Activated CD8-positive, alpha-beta memory T cell treated with anti-CD3 and anti-CD28 coated beads for 48 hours (primary cell): ENCODE data around the gene EMSY.
"Not testable (repeated sequence)": the region's sequence is repeated elsewhere in the genome, so short reads cannot be mapped to it uniquely, and the experiment has no call there.

Experiments used
- DNase-seq, 3 experiments: peaks; one replicate each; pipeline ENCODE4 v3.0.0-alpha.2; 2020; ENCODE audit warnings: low read depth in 2 of 3, low spot score in 2 of 3

EMSY gene

GRCh38 chr11:76444384-76445120 is at the start of gene EMSY:
EMSY (plus strand) TSS chr11:76445018; CDS start chr11:76446939, 1,921 bp downstream.
- peak; percentile 59 to 82 (median 70) for DNase-seq

DNA sequence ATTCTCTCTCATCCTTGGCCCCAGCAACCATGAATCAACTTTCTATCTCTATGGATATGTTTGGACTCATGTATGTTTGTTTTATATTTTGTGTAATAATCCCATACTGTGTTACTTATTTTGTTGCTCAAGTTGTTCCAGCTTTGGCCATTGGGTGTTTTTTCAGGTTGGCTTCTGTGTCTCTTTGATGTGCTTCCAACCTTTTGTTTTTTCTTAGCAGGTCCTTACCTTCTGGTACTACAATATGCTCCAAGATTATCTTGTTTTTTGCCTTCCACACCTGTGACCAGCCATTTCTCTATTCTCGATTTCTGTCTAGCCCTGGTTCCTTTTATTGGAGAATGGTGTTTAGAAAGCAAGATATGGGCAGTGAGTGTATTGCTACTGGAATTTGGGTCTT is 49.5 kb upstream of the EMSY start:
- DNase-seq: no peak

DNA sequence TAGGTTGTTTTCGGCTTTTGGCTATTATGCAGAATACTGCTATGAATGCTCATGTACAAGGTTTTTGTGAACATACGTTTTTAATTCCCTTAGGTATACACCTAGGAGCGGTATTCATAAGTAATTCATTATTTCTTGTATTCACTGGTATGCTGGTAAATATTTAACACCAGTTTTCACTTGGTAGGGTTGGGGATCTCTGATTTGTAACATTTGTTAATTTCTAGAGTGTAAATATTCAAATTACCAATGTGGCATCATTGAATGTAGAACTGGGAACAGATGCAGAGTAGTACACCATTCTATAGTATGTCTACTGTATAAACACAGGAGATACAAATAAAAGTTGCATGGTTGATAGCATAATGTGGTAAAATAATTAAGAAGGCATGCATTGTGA is 47.4 kb upstream of the EMSY start:
- DNase-seq: no peak

- no peak for DNase-seq
Measured at GRCh38 chr11:76400967-76401366, 43.9 kb upstream of the EMSY start.

- DNase-seq: not testable (repeated sequence)
Measured at GRCh38 chr11:76401484-76401883, 43.3 kb upstream of the EMSY start.

- DNase-seq: no peak
Measured at GRCh38 chr11:76406359-76406758, 38.5 kb upstream of the EMSY start.

GRCh38 chr11:76408171-76408965 is 36.5 kb upstream of the EMSY start:
- no peak for DNase-seq

DNA sequence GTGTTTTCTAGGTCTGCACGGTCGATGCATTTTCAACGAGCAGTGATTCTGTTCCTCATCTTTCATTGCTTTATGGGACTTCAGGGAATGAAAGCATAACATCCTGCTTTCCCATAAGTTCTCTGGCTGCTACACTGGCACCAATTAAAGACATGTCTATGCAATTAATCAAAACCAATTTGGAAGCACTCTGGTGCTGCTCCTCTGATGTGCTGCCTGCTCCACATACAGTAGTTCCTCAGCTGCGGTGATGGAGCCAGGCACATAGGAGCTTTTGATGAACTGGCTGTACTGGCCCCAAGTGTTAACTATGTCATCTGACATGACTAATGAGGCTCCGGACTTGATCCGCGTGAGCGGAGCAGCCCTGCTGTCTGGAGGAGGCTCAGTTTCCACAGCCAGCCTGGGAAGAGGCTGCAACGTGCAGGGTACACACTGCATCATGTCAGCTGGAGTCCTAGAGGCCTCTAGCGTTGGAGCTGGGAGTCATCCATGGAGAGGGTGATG is 33.9 kb upstream of the EMSY start:
- DNase-seq: no peak

DNA sequence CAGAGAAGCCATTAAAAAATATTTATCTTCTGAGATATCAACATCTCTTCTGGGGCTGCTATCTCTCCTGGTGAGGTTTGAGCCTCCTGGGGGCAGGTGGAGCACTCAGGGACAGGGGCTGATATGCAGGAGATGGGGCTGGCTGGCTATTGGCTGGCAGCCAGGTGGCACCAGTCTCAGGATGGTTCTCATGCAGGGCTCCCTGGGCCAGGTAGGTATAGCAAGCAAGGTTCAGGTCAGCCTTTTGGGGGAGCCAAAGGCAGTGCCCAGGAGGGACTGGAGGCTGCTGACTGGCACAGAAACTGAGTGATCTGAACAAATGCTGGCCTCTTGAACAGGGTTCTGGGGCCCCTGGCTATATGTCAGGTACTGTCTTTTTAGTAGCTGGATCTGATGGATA is 29.7 kb upstream of the EMSY start:
- no peak for DNase-seq

GRCh38 chr11:76419896-76420295 is 24.9 kb upstream of the EMSY start:
- no peak for DNase-seq

DNA sequence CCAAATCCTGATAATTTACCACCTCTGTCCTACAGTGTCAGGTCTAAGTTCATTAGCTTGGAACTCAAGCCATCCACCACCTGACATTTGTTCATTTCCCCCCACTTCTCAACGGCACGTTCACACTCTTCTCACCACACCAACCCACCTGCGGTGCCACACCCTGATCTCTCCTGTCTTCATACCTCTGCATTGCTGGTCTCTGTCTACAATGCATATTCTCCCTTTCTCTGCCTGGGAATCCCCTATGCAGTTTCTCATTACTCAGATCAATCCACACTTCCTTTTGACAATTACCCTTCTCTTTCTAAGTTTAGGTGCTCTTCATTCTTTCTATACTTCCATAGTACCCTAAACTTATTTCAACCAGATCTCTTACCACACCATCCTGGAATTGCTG is 20.4 kb upstream of the EMSY start:
- no peak for DNase-seq

GRCh38 chr11:76424891-76425290 is 19.9 kb upstream of the EMSY start:
- no peak for DNase-seq

- no peak for DNase-seq
Measured at GRCh38 chr11:76426660-76427059, 18.2 kb upstream of the EMSY start.

- no peak for DNase-seq
Measured at GRCh38 chr11:76436020-76436419, 8.8 kb upstream of the EMSY start.

- DNase-seq: no peak
Measured at GRCh38 chr11:76443268-76443980, 1.4 kb upstream of the EMSY start.

GRCh38 chr11:76444065-76444383 is 794 bp upstream of the EMSY start:
- DNase-seq: no peak

DNA sequence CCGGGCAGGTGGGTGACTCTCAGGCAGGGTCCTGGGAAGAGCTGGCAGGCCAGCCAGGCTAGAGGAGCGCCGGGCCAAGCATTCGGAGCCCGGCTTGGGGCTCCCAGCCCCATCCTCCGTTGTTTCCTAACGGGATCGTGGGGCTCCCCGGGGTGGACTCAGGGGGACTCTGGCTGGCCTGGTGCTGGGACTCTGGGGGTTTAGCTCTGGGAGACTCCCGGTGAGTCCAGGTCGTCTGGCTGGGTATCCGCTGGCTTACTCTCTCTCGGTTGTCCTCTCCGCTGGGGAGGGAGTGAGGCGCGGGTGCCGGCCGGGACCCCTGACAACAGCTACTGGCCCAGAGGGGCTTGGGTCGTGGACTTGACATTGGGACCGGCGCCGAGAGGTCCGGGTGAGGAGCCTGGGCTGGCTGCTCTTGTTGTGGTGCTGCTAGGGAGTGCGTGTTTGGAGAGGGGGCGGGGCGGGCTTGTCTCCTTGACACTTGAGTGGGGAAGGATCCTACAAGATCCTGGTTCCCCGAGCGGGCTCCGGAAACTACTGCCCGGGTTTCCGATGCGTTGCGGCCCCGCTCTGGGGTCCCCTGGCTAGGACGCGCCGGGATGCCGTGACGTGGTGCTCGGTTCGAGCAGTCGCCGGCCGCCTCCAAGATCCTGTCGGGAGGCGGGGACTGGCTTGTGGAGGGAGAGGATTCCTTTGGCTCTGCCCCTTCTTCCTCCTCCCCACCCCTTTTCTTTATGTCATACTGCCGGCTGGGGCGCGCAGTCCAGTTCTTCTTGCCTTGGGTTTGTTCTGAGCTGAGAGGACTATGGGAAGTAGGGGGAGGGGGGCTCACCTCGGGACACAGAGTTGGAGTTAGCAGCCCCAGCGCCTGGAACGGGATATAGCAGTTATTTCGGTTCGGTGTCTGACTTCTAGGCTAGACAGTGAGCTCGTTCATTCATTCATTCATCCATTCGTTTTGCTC is 585 bp downstream of the EMSY start:
- DNase-seq: peak; percentile 16 to 41 (median 30)

DNA sequence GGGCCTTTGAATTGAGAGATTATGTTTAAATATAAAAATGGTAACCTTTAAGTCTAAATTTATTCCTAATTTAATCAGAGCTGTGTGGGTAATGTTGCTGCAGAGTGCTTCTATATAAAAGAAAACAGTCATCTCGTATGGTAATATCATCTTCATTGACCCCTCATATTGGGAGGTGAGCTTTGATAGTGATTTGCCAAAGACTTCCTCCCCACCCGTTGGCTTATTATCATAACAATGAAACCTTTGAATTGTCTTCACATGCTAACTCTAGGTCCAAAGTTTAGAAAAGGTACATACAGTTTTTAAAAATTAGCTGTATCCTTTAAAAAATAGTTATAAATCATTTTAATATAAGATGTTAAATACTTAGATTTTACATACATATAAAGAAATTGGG is 3.7 kb downstream of the EMSY start:
- no peak for DNase-seq

GRCh38 chr11:76453248-76453647 is 8.4 kb downstream of the EMSY start:
- DNase-seq: no peak

DNA sequence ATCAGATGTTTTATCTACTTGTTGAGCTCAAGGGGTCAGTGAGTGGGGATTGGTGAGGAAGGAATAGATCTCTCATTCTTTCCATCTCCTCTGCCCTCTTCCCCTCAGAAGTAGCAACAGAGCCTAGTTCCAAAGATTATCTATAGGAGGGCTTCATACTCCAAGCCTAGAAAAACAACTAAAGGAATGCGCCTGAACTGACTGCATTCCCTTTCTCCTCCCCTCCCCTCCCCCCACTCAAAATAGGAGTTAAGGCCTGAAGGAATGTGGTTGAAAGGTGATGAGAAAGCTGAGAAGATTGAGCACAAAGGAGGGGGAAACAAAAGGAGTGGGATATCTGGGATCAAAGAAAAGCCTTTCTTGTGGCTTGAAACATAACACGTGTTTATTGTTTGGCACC is 10.5 kb downstream of the EMSY start:
- no peak for DNase-seq

DNA sequence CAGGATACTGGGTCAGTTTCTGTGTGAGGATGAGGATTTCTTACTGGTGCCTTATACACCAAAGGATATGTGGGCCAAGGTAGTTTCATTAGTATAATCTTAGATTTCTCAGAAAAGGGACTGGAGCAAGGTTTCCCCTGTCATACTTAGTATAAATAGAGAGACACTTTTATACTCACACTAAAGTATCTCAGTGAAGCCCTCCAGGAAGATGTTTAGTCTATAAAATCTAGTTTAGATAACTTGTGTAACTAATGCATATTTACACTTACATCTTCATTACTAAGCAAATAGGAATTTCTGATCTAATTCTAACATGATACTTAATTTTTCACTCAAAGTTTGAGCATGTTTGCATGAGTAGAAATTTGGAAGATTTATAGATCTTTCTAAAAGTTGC is 11.1 kb downstream of the EMSY start:
- DNase-seq: no peak
